HG03439 (cell line): ENCODE data around the gene APBA2.
"Not testable (repeated sequence)": the region's sequence is repeated elsewhere in the genome, so short reads cannot be mapped to it uniquely, and the experiment has no call there.

ENCODE experiments used
- ATAC-seq: cut with Tn5 transposase; IDR thresholded peaks from one replicate; pipeline ENCODE4 v1.9.1; 2021; ENCODE audit warnings: mild to moderate bottlenecking, moderate library complexity; ENCODE audit not compliant: unreplicated experiment

APBA2 gene

GRCh38 chr15:29097971-29098370, 212.2 kb downstream of the APBA2 start:
- ATAC-seq: no peak

DNA sequence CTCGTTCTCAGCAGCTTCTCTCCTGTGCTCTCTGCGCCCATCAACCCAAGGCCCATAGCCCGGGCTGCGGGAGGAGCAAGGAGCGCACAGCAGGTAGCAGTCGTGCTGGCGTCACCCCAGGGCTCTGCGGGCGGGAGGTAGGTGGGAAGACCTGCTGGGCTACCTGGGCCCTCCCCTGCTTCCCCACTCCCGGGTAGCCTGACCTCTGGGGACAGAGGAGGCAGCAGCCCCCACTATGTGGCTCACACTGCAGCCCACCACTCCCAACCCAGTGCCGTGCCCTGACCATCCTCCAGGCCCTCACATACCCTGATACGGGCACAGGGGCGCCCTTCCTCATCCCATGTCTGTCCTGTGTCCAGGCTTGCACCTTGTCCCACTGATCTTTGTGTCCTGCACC, 212.9 kb downstream of the APBA2 start:
- no peak for ATAC-seq

DNA sequence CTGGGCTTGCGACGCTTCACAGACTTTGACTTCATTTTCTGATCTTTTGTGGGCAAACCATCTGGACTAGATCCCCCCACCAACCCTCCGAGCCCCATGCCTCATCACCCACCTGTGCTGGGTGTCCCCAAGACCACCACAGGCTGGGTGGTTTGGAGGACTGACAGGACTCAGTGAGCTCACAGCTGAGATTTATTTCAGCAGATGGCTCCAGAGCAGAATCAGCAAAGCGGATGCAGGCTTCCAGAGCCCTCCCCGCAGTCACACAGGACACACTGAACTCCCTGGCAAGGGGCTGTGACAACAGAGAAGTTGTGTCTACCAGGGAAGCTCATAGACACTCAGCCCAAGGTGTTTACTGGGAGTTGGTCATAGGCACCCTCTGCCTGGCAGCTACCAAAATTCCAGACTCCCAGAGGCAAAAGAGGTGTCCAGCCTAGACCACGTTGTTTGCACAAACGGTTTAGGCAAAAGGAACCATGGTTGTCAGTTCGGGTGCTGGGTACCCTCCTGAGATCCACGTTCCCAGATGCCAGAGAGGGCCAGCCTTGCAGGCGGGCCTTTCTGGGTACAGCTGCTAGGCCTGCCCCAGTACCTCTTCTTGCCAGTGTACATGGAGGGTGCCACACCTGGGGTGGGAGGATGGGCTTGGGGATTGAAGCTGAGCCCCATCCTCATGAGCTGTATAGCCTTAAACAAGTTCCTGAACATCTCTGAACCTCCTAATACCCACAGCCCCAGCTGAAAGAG, 213.5 kb downstream of the APBA2 start:
- no peak for ATAC-seq

GRCh38 chr15:29100486-29101000, 214.8 kb downstream of the APBA2 start:
- ATAC-seq: no peak

DNA sequence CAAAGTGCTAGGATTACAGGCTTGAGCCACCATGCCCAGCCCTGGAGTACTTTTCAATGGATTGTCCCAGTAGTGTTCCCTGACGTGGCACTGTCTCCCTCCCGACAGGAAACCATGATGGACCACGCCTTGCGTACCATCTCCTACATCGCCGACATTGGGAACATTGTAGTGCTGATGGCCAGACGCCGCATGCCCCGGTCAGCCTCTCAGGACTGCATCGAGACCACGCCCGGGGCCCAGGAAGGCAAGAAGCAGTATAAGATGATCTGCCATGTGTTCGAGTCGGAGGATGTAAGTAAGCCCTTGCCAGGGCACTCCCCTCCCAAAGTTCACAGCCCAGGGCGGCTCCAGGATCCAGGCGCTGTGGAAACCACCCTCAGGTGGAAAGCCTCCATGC, 215.7 kb downstream of the APBA2 start:
- ATAC-seq: no peak

DNA sequence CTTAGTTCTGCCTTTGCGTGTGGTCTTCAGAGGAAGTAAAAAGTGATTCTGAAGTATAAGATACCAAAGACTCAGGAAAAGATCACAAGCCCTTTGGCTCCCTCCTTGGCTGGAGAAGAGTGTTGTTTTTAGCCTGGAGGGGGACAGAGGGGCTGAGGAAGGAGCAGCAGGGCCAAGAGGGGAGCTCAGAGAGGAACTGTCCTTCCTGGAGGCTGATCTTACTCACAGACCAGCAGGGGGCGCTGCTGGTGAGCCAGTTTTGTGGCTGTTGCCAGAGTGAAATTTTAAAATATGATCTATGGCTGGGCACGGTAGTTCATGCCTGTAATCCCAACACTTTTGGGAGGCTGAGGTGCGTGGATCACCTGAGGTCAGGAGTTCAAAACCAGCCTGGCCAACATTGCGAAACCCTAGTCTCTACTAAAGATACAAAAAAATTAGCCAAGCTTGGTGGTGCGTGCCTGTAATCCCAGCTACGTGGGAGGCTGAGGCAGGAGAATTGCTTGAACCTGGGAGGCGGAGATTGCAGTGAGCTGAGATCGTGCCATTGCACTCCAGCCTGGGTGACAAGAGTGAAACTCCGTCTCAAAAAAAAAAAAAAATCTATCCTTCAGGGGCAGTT, 216.5 kb downstream of the APBA2 start:
- ATAC-seq: not testable (repeated sequence)

GRCh38 chr15:29102911-29103823, 217.4 kb downstream of the APBA2 start:
- no peak for ATAC-seq

- no peak for ATAC-seq
Observed at GRCh38 chr15:29103824-29104565, 218.2 kb downstream of the APBA2 start.

DNA sequence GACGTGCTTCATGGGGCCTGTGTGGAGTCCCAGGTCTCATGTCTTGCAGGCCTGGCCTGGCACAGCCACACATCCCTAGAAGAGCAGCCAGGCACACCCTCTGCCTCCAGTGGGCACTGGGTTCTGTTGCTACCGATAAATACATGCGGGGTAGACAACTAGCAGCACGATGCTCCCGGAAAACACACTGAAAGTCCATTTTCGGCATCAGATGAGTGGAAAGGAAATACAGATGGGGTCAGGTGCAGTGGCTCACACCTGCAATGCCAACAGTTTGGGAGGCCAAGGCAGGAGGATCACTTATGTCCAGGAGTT, 218.7 kb downstream of the APBA2 start:
- no peak for ATAC-seq

DNA sequence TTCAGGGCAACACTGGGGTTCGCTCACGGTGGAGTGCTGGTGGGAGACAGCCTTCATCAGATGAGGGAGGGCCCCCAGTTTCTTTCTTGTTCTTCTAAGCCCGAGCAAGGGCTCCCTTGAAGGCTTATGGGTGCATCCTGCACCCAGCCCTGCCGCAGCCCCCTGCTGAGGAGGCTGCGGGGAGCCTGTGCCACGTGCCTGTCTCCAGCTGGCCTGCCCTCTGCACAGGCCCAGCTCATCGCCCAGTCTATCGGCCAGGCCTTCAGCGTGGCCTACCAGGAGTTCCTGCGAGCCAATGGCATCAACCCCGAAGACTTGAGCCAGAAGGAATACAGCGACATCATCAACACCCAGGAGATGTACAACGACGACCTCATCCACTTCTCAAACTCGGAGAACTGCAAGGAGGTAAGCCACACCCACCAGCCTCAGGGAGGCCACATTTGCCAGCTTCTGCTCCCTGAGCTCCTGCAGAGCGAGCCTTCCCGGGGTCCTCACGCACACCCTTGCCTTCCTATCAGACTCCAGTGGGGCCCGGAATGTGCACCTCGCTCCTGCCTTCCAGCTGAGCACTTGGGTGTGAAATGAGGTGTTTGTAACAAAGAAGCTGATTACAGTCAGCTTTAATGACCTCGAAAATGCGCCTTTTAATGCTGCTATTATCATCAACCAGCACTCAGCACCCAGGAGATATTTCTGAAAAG, 219.5 kb downstream of the APBA2 start:
- ATAC-seq: no peak

DNA sequence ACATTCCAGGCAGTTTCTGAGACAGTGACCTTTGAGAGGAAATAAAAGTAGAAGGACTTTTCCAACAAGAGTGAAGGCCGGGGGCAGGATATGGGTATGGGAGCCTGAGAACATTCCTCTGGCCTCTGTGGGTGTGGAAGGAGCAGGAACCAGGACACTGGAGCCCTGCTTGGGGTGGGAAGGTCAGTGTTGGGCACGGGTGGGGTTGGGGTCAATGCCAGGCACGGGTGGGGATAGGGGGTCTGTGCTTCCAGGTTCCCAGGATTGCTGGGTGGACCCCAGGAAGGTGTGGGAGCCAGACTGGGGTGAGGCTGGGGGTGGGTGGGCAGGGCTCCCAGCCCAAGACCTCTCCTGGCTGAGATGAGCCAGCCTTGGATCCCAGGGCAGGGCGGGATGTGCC, 220.3 kb downstream of the APBA2 start:
- ATAC-seq: no peak

- no peak for ATAC-seq
Observed at GRCh38 chr15:29106551-29107290, 220.9 kb downstream of the APBA2 start.

- ATAC-seq: no peak
Observed at GRCh38 chr15:29107291-29107890, 221.6 kb downstream of the APBA2 start.

DNA sequence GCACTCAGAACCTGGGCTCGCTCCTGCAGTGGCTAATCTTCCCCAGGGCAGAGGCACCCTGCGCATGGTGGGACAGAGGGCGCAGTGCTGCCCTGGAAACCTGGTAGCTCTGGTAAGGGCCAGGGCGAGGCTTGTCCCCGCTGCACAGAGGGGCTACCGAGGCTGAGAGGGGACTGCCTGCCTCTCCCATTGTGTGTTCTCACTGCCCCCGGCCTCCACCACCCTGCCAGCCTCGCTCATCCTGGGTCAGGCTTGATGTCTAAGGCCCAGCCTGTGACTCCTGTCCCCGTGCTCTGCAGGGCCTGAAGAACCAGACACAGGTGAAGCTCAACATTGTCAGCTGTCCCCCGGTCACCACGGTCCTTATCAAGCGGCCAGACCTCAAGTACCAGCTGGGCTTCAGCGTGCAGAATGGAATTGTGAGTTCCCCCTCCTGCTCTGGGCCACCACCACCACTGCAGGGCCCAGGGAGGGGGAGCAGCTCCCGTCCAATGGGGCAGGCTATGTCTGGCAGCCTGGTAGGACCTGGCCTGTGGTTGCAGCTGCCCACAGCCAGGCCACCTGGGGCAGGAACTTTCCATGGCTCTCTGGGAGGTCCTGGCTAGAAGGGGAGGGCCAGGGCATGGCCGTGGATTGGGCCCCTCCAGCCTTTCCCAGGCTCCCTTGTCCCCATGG, 222.3 kb downstream of the APBA2 start:
- ATAC-seq: no peak

DNA sequence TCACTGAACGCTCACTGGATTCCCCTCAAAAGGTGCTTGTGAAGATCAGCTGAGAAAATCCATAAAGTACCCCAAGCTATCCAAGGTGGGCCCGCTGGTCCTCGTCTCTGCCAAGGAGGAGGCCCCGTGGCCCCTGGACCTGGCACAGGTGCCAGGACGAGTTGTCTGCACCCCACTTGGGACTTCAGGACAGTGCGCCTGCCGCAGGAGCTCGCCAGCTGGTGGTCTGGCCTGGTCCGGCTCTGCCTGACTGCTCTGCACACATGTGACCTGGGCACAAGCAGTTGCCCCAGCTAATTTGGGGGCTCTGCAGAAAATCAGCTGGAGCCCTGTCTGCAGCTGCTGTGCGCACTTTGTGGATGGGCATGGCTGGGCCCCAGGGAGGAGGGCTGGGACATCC, 224.0 kb downstream of the APBA2 start:
- no peak for ATAC-seq

DNA sequence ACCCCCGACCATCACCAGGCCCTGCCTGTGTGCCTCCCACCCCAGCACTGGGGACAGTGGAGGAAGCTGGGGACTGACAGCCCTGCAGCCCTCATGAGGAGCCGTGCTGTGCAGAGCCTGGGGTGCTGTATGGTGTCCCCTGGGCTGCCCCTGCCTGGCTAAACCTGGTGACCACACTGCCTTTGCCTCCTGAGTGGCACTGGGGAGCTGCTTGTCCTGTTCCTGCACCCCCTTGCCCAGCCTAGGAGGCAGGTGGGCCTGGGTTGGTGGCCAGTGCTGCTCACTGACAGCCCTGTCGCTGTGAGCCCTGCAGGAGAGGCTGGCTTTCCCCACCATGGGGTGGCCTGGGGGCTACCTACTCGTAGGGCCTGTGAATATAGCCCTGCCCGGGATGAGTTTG, 224.4 kb downstream of the APBA2 start:
- ATAC-seq: no peak

DNA sequence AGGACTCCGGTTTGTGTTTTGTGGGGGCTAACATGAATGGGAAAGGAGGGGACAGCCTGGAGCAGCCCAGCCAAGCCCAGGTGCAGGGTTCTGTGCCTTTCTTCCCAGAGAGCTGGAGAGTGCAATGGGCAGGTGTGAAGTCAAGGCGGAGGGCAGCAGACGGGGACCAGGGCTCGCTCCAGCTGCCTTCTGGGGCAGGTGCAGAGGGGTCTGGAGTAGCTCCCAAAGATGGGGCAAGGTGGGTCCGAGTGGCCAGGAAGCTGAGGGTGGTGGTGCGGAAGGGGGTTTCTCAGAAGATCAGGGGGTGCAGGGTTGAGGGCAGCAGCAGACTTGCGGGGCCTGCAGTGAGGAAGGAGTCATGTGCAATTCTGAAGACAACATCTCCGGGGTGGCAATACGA, 225.0 kb downstream of the APBA2 start:
- ATAC-seq: no peak

- ATAC-seq: no peak
Observed at GRCh38 chr15:29111705-29112281, 226.0 kb downstream of the APBA2 start.
